GM23338 (cell line): ENCODE measurements around the gene CCDC57. TPM values are rescaled to one million over a fixed set of nuclear protein-coding genes. Genes with fewer than 3 reads are reported as not detected.

Experiments
- ATAC-seq: fragments of 200-7000 bp; cut with Tn5 transposase; 3 replicates; pipeline ENCODE4 v1.9.1; 2020
- DNase-seq: peaks from one replicate; pipeline ENCODE4 v3.0.0-alpha.2; 2015; ENCODE audit warnings: low spot score
- H2AFZ ChIP-seq: fragments of 200-600 bp; sonication (generic); 2 replicates; pipeline ENCODE4 v1.8.0; 2016; ENCODE audit warnings: antibody characterized with exemption, mild to moderate bottlenecking, moderate library complexity
- H3F3A ChIP-seq: fragments of 200-600 bp; sonication (generic); replicated peaks from 2 replicates; pipeline ENCODE4 v1.8.0; 2017; ENCODE audit warnings: antibody characterized with exemption, mixed run types, low read depth
- H3K27ac ChIP-seq: fragments of 200-600 bp; sonication (generic); 2 replicates; pipeline ENCODE4 v1.6.1; 2016; ENCODE audit warnings: low read depth
- H3K27me3 ChIP-seq: fragments of 200-600 bp; sonication (generic); 2 replicates; pipeline ENCODE4 v1.8.0; 2016; ENCODE audit warnings: mild to moderate bottlenecking, mixed run types, moderate library complexity; ENCODE audit not compliant: insufficient read depth
- H3K36me3 ChIP-seq: fragments of 200-600 bp; sonication (generic); 2 replicates; pipeline ENCODE4 v1.8.0; 2016; ENCODE audit warnings: mild to moderate bottlenecking; ENCODE audit not compliant: insufficient read depth
- H3K4me1 ChIP-seq: fragments of 200-600 bp; sonication (generic); 2 replicates; pipeline ENCODE4 v1.8.0; 2016; ENCODE audit warnings: mild to moderate bottlenecking, moderate library complexity; ENCODE audit not compliant: insufficient read depth
- H3K4me2 ChIP-seq: fragments of 200-600 bp; sonication (generic); 2 replicates; pipeline ENCODE4 v1.7.1; 2017; ENCODE audit warnings: mixed run types
- H3K4me3 ChIP-seq: fragments of 200-600 bp; sonication (generic); 2 replicates; pipeline ENCODE4 v1.6.1; 2016; ENCODE audit warnings: mixed run types
- H3K79me2 ChIP-seq: fragments of 200-600 bp; sonication (generic); replicated peaks from 2 replicates; pipeline ENCODE4 v1.8.0; 2017; ENCODE audit warnings: mild to moderate bottlenecking; ENCODE audit not compliant: insufficient read depth
- H3K9me2 ChIP-seq: fragments of 200-600 bp; sonication (generic); 2 replicates; pipeline ENCODE4 v1.8.0; 2017; ENCODE audit not compliant: insufficient read depth
- H4K20me1 ChIP-seq: fragments of 200-600 bp; sonication (generic); replicated peaks from 2 replicates; pipeline ENCODE4 v1.8.0; 2017; ENCODE audit warnings: mild to moderate bottlenecking; ENCODE audit not compliant: insufficient read depth
- H3K27ac Mint-ChIP-seq: 2 replicates; pipeline ENCODE4 v1.8.0; 2020; ENCODE audit warnings: inconsistent platforms, mild to moderate bottlenecking, moderate library complexity, mixed read lengths
- H3K27me3 Mint-ChIP-seq: 3 replicates; pipeline ENCODE4 v1.8.0; 2022; ENCODE audit warnings: low read depth, mild to moderate bottlenecking, moderate library complexity, mixed read lengths, inconsistent platforms; ENCODE audit not compliant: insufficient read depth, poor library complexity
- H3K36me3 Mint-ChIP-seq: 3 replicates; pipeline ENCODE4 v1.8.0; 2021; ENCODE audit warnings: low read depth, mild to moderate bottlenecking, inconsistent platforms, moderate library complexity, mixed read lengths
- H3K4me1 Mint-ChIP-seq: 3 replicates; pipeline ENCODE4 v1.8.0; 2020; ENCODE audit warnings: mild to moderate bottlenecking, inconsistent platforms, mixed read lengths
- H3K4me3 Mint-ChIP-seq: 3 replicates; pipeline ENCODE4 v1.8.0; 2021; ENCODE audit warnings: moderate library complexity, mild to moderate bottlenecking, inconsistent platforms, mixed read lengths
- H3K9me3 Mint-ChIP-seq: 3 replicates; pipeline ENCODE4 v1.8.0; 2020; ENCODE audit warnings: moderate library complexity, mild to moderate bottlenecking, inconsistent platforms, mixed read lengths
- CREB1 ChIP-seq: fragments of 250-450 bp; sonication (Bioruptor Pico); IDR thresholded peaks from 2 replicates; pipeline ENCODE4 v1.5.0; 2020; ENCODE audit warnings: low read depth, mild to moderate bottlenecking, moderate library complexity
- EZH2 ChIP-seq: fragments of 200-600 bp; sonication (generic); IDR thresholded peaks from one replicate; pipeline ENCODE4 v1.8.0; 2017; ENCODE audit warnings: antibody characterized with exemption, mild to moderate bottlenecking, low read depth; ENCODE audit not compliant: unreplicated experiment
- EZH2phosphoT487 ChIP-seq: fragments of 200-600 bp; sonication (generic); IDR thresholded peaks from one replicate; pipeline ENCODE4 v1.8.1; 2018; ENCODE audit warnings: antibody characterized with exemption; ENCODE audit not compliant: unreplicated experiment
- JUNB ChIP-seq: IDR thresholded peaks from one replicate; pipeline ENCODE4 v1.6.1; 2016; ENCODE audit warnings: antibody characterized with exemption; ENCODE audit not compliant: unreplicated experiment
- NANOG ChIP-seq: IDR thresholded peaks from 2 replicates; pipeline ENCODE4 v1.6.1; 2016; ENCODE audit warnings: antibody characterized with exemption, borderline replicate concordance
- POLR2AphosphoS5 ChIP-seq: IDR thresholded peaks from 2 replicates; pipeline ENCODE4 v1.6.1; 2016; ENCODE audit warnings: antibody characterized with exemption, low read depth
- STAT1 ChIP-seq: IDR thresholded peaks from one replicate; pipeline ENCODE4 v1.6.1; 2016; ENCODE audit warnings: antibody characterized with exemption; ENCODE audit not compliant: unreplicated experiment
- ZNF114 ChIP-seq: fragments of 250-450 bp; sonication (Bioruptor Pico); IDR thresholded peaks from 2 replicates; pipeline ENCODE4 v1.5.0; 2020; ENCODE audit warnings: mild to moderate bottlenecking, moderate library complexity
- ZNF331 ChIP-seq: fragments of 250-450 bp; sonication (Bioruptor Pico); IDR thresholded peaks from 2 replicates; pipeline ENCODE4 v1.5.0; 2020; ENCODE audit warnings: low read depth, mild to moderate bottlenecking, moderate library complexity
- ZNF462 ChIP-seq: fragments of 250-450 bp; sonication (Bioruptor Pico); IDR thresholded peaks from 2 replicates; pipeline ENCODE4 v1.5.0; 2020; ENCODE audit warnings: mild to moderate bottlenecking, moderate library complexity
- polyA plus RNA-seq: library from polyadenylated mRNA; unstranded; fragments of >200 nt; fragmentation: Nextera tagmentation; extraction: Ambion mirVana; gene quantifications from 2 replicates; pipeline ENCODE4 v1.2.1, GENCODE V29; 2016
- total RNA-seq: library from RNA; depleted of rRNA; stranded (reverse); fragments of >200 nt; shearing (Covaris generic); gene quantifications from 2 replicates; pipeline ENCODE4 v1.2.3, GENCODE V29; 2014
- TF ChIP-seq, protein P1 (sequence below): IDR thresholded peaks from one replicate; pipeline ENCODE4 v1.6.1; 2018; ENCODE audit warnings: antibody characterized with exemption; ENCODE audit not compliant: unreplicated experiment
- TF ChIP-seq, protein P2 (sequence below): IDR thresholded peaks from 2 replicates; pipeline ENCODE4 v1.6.1; 2016; ENCODE audit warnings: antibody characterized with exemption
- TF ChIP-seq, protein P3 (sequence below), 2 experiments: fragments of 200-600 bp in 1 of 2; sonication (generic) in 1 of 2; conservative IDR thresholded peaks; 2 replicates each; pipeline versions ENCODE4 v1.5.1 to v1.6.1; 2016 to 2017; ENCODE audit warnings: antibody characterized with exemption in 2 of 2, low read depth in 2 of 2, mild to moderate bottlenecking in 2 of 2, moderate library complexity in 1 of 2

CCDC57 gene
- total and polyA plus RNA-seq, 2 experiments from 2014 or later, result 7.0 to 16.3 TPM

GRCh38 chr17:82226146-82226808, 13.6 kb upstream of the CCDC57 start:
- Histone ChIP-seq H3K79me2 (no peaks in the 10 kb centered on the region), H3K4me2 (no peak overlapping the region), H3K4me1 (no peaks in the 10 kb centered on the region), H3K27ac (no peak overlapping the region), H3F3A (no peaks in the 10 kb centered on the region), H3K27me3 (peaks cover 44% of the 10 kb centered on the region), H4K20me1 (no peaks in the 10 kb centered on the region; the same call in 1 of the 2 replicates), H2AFZ (no peak overlapping the region), H3K9me2 (no peaks in the 10 kb centered on the region), H3K36me3 (no peaks in the 10 kb centered on the region), H3K4me3 (no peak overlapping the region)
- Mint-ChIP-seq H3K27ac (no peak overlapping the region), H3K9me3 (peaks cover 2% of the 10 kb centered on the region; the same call in 1 of the 3 replicates), H3K27me3 (peaks cover 40% of the 10 kb centered on the region), H3K4me1 (no peaks in the 10 kb centered on the region), H3K4me3 (no peak overlapping the region), H3K36me3 (no peaks in the 10 kb centered on the region)
- DNase-seq (no peak), ATAC-seq (no peak)
- TF ChIP-seq EZH2phosphoT487, result no peak
- TF ChIP-seq, protein P1, sequence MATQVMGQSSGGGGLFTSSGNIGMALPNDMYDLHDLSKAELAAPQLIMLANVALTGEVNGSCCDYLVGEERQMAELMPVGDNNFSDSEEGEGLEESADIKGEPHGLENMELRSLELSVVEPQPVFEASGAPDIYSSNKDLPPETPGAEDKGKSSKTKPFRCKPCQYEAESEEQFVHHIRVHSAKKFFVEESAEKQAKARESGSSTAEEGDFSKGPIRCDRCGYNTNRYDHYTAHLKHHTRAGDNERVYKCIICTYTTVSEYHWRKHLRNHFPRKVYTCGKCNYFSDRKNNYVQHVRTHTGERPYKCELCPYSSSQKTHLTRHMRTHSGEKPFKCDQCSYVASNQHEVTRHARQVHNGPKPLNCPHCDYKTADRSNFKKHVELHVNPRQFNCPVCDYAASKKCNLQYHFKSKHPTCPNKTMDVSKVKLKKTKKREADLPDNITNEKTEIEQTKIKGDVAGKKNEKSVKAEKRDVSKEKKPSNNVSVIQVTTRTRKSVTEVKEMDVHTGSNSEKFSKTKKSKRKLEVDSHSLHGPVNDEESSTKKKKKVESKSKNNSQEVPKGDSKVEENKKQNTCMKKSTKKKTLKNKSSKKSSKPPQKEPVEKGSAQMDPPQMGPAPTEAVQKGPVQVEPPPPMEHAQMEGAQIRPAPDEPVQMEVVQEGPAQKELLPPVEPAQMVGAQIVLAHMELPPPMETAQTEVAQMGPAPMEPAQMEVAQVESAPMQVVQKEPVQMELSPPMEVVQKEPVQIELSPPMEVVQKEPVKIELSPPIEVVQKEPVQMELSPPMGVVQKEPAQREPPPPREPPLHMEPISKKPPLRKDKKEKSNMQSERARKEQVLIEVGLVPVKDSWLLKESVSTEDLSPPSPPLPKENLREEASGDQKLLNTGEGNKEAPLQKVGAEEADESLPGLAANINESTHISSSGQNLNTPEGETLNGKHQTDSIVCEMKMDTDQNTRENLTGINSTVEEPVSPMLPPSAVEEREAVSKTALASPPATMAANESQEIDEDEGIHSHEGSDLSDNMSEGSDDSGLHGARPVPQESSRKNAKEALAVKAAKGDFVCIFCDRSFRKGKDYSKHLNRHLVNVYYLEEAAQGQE, result no peak
- TF ChIP-seq ZNF462 (CRISPR knock-in tag), result no peak
- TF ChIP-seq JUNB, result no peak
- no peak for TF ChIP-seq ZNF114 (CRISPR knock-in tag)
- TF ChIP-seq, protein P2, sequence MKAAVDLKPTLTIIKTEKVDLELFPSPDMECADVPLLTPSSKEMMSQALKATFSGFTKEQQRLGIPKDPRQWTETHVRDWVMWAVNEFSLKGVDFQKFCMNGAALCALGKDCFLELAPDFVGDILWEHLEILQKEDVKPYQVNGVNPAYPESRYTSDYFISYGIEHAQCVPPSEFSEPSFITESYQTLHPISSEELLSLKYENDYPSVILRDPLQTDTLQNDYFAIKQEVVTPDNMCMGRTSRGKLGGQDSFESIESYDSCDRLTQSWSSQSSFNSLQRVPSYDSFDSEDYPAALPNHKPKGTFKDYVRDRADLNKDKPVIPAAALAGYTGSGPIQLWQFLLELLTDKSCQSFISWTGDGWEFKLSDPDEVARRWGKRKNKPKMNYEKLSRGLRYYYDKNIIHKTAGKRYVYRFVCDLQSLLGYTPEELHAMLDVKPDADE, result no peak
- TF ChIP-seq EZH2, result no peak
- TF ChIP-seq POLR2AphosphoS5, result no peak
- TF ChIP-seq, protein P3, sequence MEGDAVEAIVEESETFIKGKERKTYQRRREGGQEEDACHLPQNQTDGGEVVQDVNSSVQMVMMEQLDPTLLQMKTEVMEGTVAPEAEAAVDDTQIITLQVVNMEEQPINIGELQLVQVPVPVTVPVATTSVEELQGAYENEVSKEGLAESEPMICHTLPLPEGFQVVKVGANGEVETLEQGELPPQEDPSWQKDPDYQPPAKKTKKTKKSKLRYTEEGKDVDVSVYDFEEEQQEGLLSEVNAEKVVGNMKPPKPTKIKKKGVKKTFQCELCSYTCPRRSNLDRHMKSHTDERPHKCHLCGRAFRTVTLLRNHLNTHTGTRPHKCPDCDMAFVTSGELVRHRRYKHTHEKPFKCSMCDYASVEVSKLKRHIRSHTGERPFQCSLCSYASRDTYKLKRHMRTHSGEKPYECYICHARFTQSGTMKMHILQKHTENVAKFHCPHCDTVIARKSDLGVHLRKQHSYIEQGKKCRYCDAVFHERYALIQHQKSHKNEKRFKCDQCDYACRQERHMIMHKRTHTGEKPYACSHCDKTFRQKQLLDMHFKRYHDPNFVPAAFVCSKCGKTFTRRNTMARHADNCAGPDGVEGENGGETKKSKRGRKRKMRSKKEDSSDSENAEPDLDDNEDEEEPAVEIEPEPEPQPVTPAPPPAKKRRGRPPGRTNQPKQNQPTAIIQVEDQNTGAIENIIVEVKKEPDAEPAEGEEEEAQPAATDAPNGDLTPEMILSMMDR (conservative IDR thresholded peaks at IDR 0.05; ENCODE audit: low read depth in 2 of 2), result no peak
- TF ChIP-seq ZNF331, result no peak
- TF ChIP-seq STAT1, result no peak
- TF ChIP-seq NANOG, result no peak
- TF ChIP-seq CREB1 (CRISPR knock-in tag), result no peak
